ENCODE results near the gene BLTP2. TPM values are rescaled to one million over a fixed set of nuclear protein-coding genes. Genes with fewer than 3 reads are reported as not detected.
"Not testable (repeated sequence)": the region's sequence is repeated elsewhere in the genome, so short reads cannot be mapped to it uniquely, and the experiment has no call there.

BLTP2 gene
- total RNA-seq, 1 donor from 2014 or later, result 191 TPM

- H3K4me3 Mint-ChIP-seq, result peak overlapping the region; percentile 44
These were observed 22.9 kb upstream of the BLTP2 start for GRCh38 chr17:28667870-28668269.

GRCh38 chr17:28665994-28666393 lies 21.0 kb upstream of the BLTP2 start:
- H3K27ac Mint-ChIP-seq (ENCODE audit: unreplicated experiment), result peak overlapping the region; percentile 90
- H3K27me3 Mint-ChIP-seq (ENCODE audit: low read depth), result no peaks in the 10 kb centered on the region
- H3K9me3 Mint-ChIP-seq, result no peaks in the 10 kb centered on the region
- no peak for DNase-seq (ENCODE audit: low read depth, low spot score)
- H3K4me3 Mint-ChIP-seq, result peak overlapping the region; percentile 42
- no peak for TF ChIP-seq CTCF (conservative IDR thresholded peaks at IDR 0.05)
- H3K4me1 Mint-ChIP-seq, result peaks cover 47% of the 10 kb centered on the region
- peaks cover 11% of the 10 kb centered on the region for H3K36me3 Mint-ChIP-seq (ENCODE audit: low read depth)

More at GRCh38 chr17:28667870-28668269, 22.9 kb upstream of the BLTP2 start:
- no peak overlapping the region for H3K27ac Mint-ChIP-seq (ENCODE audit: unreplicated experiment)
- no peaks in the 10 kb centered on the region for H3K9me3 Mint-ChIP-seq
- DNase-seq (ENCODE audit: low read depth, low spot score), result no peak
- peaks cover 12% of the 10 kb centered on the region for H3K36me3 Mint-ChIP-seq (ENCODE audit: low read depth)
- H3K4me1 Mint-ChIP-seq, result peaks cover 35% of the 10 kb centered on the region
- TF ChIP-seq CTCF (conservative IDR thresholded peaks at IDR 0.05), result no peak
- H3K27me3 Mint-ChIP-seq (ENCODE audit: low read depth), result no peaks in the 10 kb centered on the region

- Mint-ChIP-seq H3K27ac (ENCODE audit: unreplicated experiment) (peak overlapping the region; percentile 85), H3K9me3 (no peaks in the 10 kb centered on the region), H3K4me1 (peaks cover 55% of the 10 kb centered on the region), H3K27me3 (ENCODE audit: low read depth) (no peaks in the 10 kb centered on the region), H3K36me3 (ENCODE audit: low read depth) (peaks cover 22% of the 10 kb centered on the region), H3K4me3 (peak overlapping the region; percentile 99)
- no peak for DNase-seq (ENCODE audit: low read depth, low spot score)
- no peak for TF ChIP-seq CTCF (conservative IDR thresholded peaks at IDR 0.05)
These were observed 18.8 kb upstream of the BLTP2 start for GRCh38 chr17:28663723-28664122.

- no peak for DNase-seq (ENCODE audit: low read depth, low spot score)
- peak overlapping the region; percentile 99 for H3K4me3 Mint-ChIP-seq
- H3K27me3 Mint-ChIP-seq (ENCODE audit: low read depth), result no peaks in the 10 kb centered on the region
- H3K27ac Mint-ChIP-seq (ENCODE audit: unreplicated experiment), result peak overlapping the region; percentile 99
- TF ChIP-seq CTCF (conservative IDR thresholded peaks at IDR 0.05), result no peak
- peaks cover 30% of the 10 kb centered on the region for H3K36me3 Mint-ChIP-seq (ENCODE audit: low read depth)
- H3K9me3 Mint-ChIP-seq, result no peaks in the 10 kb centered on the region
- H3K4me1 Mint-ChIP-seq, result peaks cover 46% of the 10 kb centered on the region
These were observed 17.5 kb upstream of the BLTP2 start for GRCh38 chr17:28662527-28662829.

- peak; percentile 87 for DNase-seq (ENCODE audit: low read depth, low spot score)
- Mint-ChIP-seq H3K27ac (ENCODE audit: unreplicated experiment) (peak within 1 kb of the TSS; percentile 99), H3K4me3 (peak within 1 kb of the TSS; percentile 99), H3K9me3 (no peaks in the 10 kb centered on the region), H3K4me1 (peaks cover 44% of the 10 kb centered on the region), H3K27me3 (ENCODE audit: low read depth) (no peaks in the 10 kb centered on the region), H3K36me3 (ENCODE audit: low read depth) (peaks cover 30% of the 10 kb centered on the region)
- TF ChIP-seq CTCF (conservative IDR thresholded peaks at IDR 0.05), result no peak
These were observed 16.9 kb upstream of the BLTP2 start, which contains the start of the genes SDF2 and SUPT6H for GRCh38 chr17:28661635-28662526. Gene SDF2, minus strand, starts transcription at chr17:28661906. Its CDS starts 30 bp downstream, at chr17:28661876. Gene SUPT6H, plus strand, starts transcription at chr17:28662205. Its CDS starts 11,197 bp downstream, at chr17:28673402.

- not testable (repeated sequence) for H3K4me3 Mint-ChIP-seq; H3K27me3 Mint-ChIP-seq (ENCODE audit: low read depth); H3K9me3 Mint-ChIP-seq; H3K27ac Mint-ChIP-seq (ENCODE audit: unreplicated experiment); DNase-seq (ENCODE audit: low read depth, low spot score)
- H3K36me3 Mint-ChIP-seq (ENCODE audit: low read depth), result peaks cover 25% of the 10 kb centered on the region
- H3K4me1 Mint-ChIP-seq, result peaks cover 34% of the 10 kb centered on the region
These were observed 14.5 kb upstream of the BLTP2 start for GRCh38 chr17:28659497-28659881.

GRCh38 chr17:28658766-28659496 lies 14.0 kb upstream of the BLTP2 start:
- H3K27me3 Mint-ChIP-seq (ENCODE audit: low read depth); DNase-seq (ENCODE audit: low read depth, low spot score); H3K9me3 Mint-ChIP-seq; H3K4me3 Mint-ChIP-seq; H3K27ac Mint-ChIP-seq (ENCODE audit: unreplicated experiment): not testable (repeated sequence)
- H3K36me3 Mint-ChIP-seq (ENCODE audit: low read depth), result peaks cover 23% of the 10 kb centered on the region
- H3K4me1 Mint-ChIP-seq, result peaks cover 30% of the 10 kb centered on the region

- not testable (repeated sequence) for H3K4me3 Mint-ChIP-seq; H3K9me3 Mint-ChIP-seq; DNase-seq (ENCODE audit: low read depth, low spot score); H3K27me3 Mint-ChIP-seq (ENCODE audit: low read depth); H3K27ac Mint-ChIP-seq (ENCODE audit: unreplicated experiment)
- Mint-ChIP-seq H3K4me1 (peaks cover 24% of the 10 kb centered on the region), H3K36me3 (ENCODE audit: low read depth) (peaks cover 22% of the 10 kb centered on the region)
These were observed 13.4 kb upstream of the BLTP2 start for GRCh38 chr17:28658342-28658741.

Measured in neural crest cell (in vitro differentiated cells).